Vagina (tissue), 2 donors: ENCODE results near the gene TACC3.

Experiments
- POLR2A ChIP-seq, 2 donors: fragments of 450-650 bp; IDR thresholded peaks; one replicate each; pipeline ENCODE4 v1.6.1; 2017; ENCODE audit warnings: antibody characterized with exemption in 2 of 2, mild to moderate bottlenecking in 2 of 2, moderate library complexity in 2 of 2
- POLR2AphosphoS5 ChIP-seq, 2 donors: sonication (generic); formaldehyde crosslinking; IDR thresholded peaks; one replicate each; pipeline ENCODE4 v1.9.0; 2017; ENCODE audit warnings: antibody characterized with exemption in 2 of 2, mild to moderate bottlenecking in 2 of 2, low read depth in 1 of 2; ENCODE audit not compliant: insufficient read depth in 1 of 2
- TF ChIP-seq, protein P1 (sequence below), 3 experiments: fragments of 450-650 bp in 2 of 3; fragments of 200-600 bp in 1 of 3; sonication (generic) in 1 of 3; IDR thresholded peaks; one replicate each; pipeline ENCODE4 v1.5.1; 2017 to 2019; ENCODE audit warnings: antibody characterized with exemption in 3 of 3, mild to moderate bottlenecking in 2 of 3, moderate library complexity in 2 of 3

DNA sequence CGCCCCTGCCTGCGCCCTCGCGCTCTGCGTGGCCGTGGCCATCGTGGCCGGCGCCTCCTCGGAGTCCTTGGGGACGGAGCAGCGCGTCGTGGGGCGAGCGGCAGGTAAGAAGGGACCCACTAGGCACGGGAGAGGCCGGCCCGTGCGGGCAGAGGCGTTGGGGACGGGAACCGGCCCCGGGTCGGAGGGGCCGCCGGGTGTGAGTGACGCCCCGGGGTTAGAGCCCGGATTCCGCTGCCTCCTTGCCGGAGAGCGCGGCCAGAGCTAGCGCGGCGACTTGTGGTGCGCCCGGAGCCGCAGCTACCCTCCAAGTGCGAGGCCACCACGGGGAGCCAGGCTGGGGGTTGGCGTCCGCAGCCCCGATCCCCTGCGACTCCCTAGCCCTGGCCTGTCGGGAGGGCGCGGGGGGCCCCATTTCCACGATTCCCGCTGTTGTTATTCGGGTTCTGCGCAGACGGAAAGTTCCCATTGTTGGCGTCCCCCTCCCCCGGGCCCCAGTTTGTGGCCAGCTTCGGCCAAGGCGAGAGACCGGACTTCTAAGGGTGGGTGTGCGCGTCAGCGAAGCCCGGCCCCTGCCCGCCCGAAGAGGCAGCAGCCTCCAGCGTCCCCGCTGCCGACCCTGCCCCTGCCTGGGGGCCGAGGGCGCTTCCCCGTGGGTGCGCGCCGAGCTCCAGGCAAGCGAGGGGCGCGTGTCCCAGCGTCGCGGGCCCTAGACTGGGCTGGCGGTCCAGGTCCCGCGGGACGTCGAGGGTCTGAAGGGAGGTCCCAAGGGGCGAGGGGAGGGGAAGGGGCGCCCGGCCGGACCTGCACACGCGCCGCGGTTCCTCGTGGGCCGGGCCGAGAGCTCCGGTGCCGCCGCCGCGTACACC, 72.9 kb downstream of the TACC3 start:
- TF ChIP-seq POLR2A (IDR thresholded peaks at IDR 0.05) (no peak), POLR2AphosphoS5 (IDR thresholded peaks at IDR 0.05; ENCODE audit: insufficient read depth in 1 of 2, low read depth in 1 of 2) (no peak)
- TF ChIP-seq, protein P1, sequence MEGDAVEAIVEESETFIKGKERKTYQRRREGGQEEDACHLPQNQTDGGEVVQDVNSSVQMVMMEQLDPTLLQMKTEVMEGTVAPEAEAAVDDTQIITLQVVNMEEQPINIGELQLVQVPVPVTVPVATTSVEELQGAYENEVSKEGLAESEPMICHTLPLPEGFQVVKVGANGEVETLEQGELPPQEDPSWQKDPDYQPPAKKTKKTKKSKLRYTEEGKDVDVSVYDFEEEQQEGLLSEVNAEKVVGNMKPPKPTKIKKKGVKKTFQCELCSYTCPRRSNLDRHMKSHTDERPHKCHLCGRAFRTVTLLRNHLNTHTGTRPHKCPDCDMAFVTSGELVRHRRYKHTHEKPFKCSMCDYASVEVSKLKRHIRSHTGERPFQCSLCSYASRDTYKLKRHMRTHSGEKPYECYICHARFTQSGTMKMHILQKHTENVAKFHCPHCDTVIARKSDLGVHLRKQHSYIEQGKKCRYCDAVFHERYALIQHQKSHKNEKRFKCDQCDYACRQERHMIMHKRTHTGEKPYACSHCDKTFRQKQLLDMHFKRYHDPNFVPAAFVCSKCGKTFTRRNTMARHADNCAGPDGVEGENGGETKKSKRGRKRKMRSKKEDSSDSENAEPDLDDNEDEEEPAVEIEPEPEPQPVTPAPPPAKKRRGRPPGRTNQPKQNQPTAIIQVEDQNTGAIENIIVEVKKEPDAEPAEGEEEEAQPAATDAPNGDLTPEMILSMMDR (IDR thresholded peaks at IDR 0.05), result no peak
